LoVo (cell line): Measurements from ENCODE around the gene SMTN.
A peak's percentile ranks its signal among the peaks of the same experiment; 100 is the strongest.
"Not testable (repeated sequence)": the region's sequence is repeated elsewhere in the genome, so short reads cannot be mapped to it uniquely, and the experiment has no call there.

ENCODE experiments used
- DNase-seq: peaks from one replicate; pipeline ENCODE4 v3.0.0-alpha.2; 2016; ENCODE audit warnings: low spot score

SMTN gene

GRCh38 chr22:31080848-31081649, at the start of gene SMTN:
Gene SMTN, plus strand, starts transcription at chr22:31081318. Its CDS starts 1,941 bp downstream, at chr22:31083259.
- peak; percentile 92 for DNase-seq

GRCh38 chr22:31036671-31037550, 44.2 kb upstream of the SMTN start:
- peak; percentile 39 for DNase-seq

GRCh38 chr22:31038686-31039085, 42.4 kb upstream of the SMTN start:
- no peak for DNase-seq

GRCh38 chr22:31039393-31039792, 41.7 kb upstream of the SMTN start:
- DNase-seq = no peak

- no peak for DNase-seq
These were observed 40.3 kb upstream of the SMTN start for GRCh38 chr22:31040542-31041398.

GRCh38 chr22:31044262-31044861, 36.8 kb upstream of the SMTN start:
- no peak for DNase-seq

- no peak for DNase-seq
These were observed 35.1 kb upstream of the SMTN start for GRCh38 chr22:31045900-31046538.

- DNase-seq = no peak
These were observed 34.4 kb upstream of the SMTN start for GRCh38 chr22:31046539-31047226.

GRCh38 chr22:31048570-31048969, 32.5 kb upstream of the SMTN start:
- DNase-seq = no peak

- no peak for DNase-seq
These were observed 31.2 kb upstream of the SMTN start for GRCh38 chr22:31049815-31050420.

GRCh38 chr22:31055117-31055634, 25.9 kb upstream of the SMTN start:
- DNase-seq = no peak

GRCh38 chr22:31055635-31056159, 25.4 kb upstream of the SMTN start:
- peak; percentile 48 for DNase-seq

GRCh38 chr22:31056986-31057599, 24.0 kb upstream of the SMTN start:
- no peak for DNase-seq

- DNase-seq = not testable (repeated sequence)
These were observed 21.5 kb upstream of the SMTN start for GRCh38 chr22:31059663-31060062.

GRCh38 chr22:31062566-31063230, 18.4 kb upstream of the SMTN start:
- no peak for DNase-seq

- DNase-seq = no peak
These were observed 16.7 kb upstream of the SMTN start for GRCh38 chr22:31064369-31064768.

GRCh38 chr22:31068970-31069369, 12.1 kb upstream of the SMTN start:
- no peak for DNase-seq

- not testable (repeated sequence) for DNase-seq
These were observed 11.3 kb upstream of the SMTN start for GRCh38 chr22:31069691-31070314.
